ENCODE results near the gene SGPL1.

The SGPL1 gene

GRCh38 chr10:70872291-70872690 lies 56.5 kb downstream of the SGPL1 start:
- no peak for DNase-seq (ENCODE audit: low read depth in 2 of 2, low spot score in 1 of 2)

- DNase-seq (ENCODE audit: low read depth in 2 of 2, low spot score in 1 of 2) = no peak
Measured at GRCh38 chr10:70874061-70874460, 58.3 kb downstream of the SGPL1 start.

- DNase-seq (ENCODE audit: low read depth in 2 of 2, low spot score in 1 of 2) = no peak
Measured at GRCh38 chr10:70879207-70879606, 63.5 kb downstream of the SGPL1 start.

- DNase-seq (ENCODE audit: low read depth in 2 of 2, low spot score in 1 of 2) = peak; percentile 46 to 52
Measured at GRCh38 chr10:70880077-70880534, 64.4 kb downstream of the SGPL1 start.

GRCh38 chr10:70884741-70885140 lies 69.0 kb downstream of the SGPL1 start:
- DNase-seq (ENCODE audit: low read depth in 2 of 2, low spot score in 1 of 2) = no peak

- no peak for DNase-seq (ENCODE audit: low read depth in 2 of 2, low spot score in 1 of 2)
Measured at GRCh38 chr10:70885481-70885880, 69.7 kb downstream of the SGPL1 start.

- DNase-seq (ENCODE audit: low read depth in 2 of 2, low spot score in 1 of 2) = no peak
Measured at GRCh38 chr10:70885931-70886903, 70.5 kb downstream of the SGPL1 start.

GRCh38 chr10:70886921-70887665 lies 71.3 kb downstream of the SGPL1 start:
- no peak for DNase-seq (ENCODE audit: low read depth in 2 of 2, low spot score in 1 of 2)

- DNase-seq (ENCODE audit: low read depth in 2 of 2, low spot score in 1 of 2) = peak; percentile 23 to 33
Measured at GRCh38 chr10:70887804-70888800, 72.4 kb downstream of the SGPL1 start, which contains the start of gene PCBD1. Gene PCBD1, minus strand, starts transcription at chr10:70888565. Its CDS starts 32 bp downstream, at chr10:70888533.

- DNase-seq (ENCODE audit: low read depth in 2 of 2, low spot score in 1 of 2) = no peak
Measured at GRCh38 chr10:70889291-70889690, 73.5 kb downstream of the SGPL1 start.

- DNase-seq (ENCODE audit: low read depth in 2 of 2, low spot score in 1 of 2) = no peak
Measured at GRCh38 chr10:70890917-70891431, 75.2 kb downstream of the SGPL1 start.

GRCh38 chr10:70891627-70892026 lies 75.9 kb downstream of the SGPL1 start:
- DNase-seq (ENCODE audit: low read depth in 2 of 2, low spot score in 1 of 2) = no peak

- no peak for DNase-seq (ENCODE audit: low read depth in 2 of 2, low spot score in 1 of 2)
Measured at GRCh38 chr10:70892631-70893030, 76.9 kb downstream of the SGPL1 start.

- DNase-seq (ENCODE audit: low read depth in 2 of 2, low spot score in 1 of 2) = no peak
Measured at GRCh38 chr10:70893227-70894006, 77.7 kb downstream of the SGPL1 start.

GRCh38 chr10:70894416-70894815 lies 78.7 kb downstream of the SGPL1 start:
- DNase-seq (ENCODE audit: low read depth in 2 of 2, low spot score in 1 of 2) = no peak

GRCh38 chr10:70896551-70896950 lies 80.8 kb downstream of the SGPL1 start:
- DNase-seq (ENCODE audit: low read depth in 2 of 2, low spot score in 1 of 2) = no peak

- no peak for DNase-seq (ENCODE audit: low read depth in 2 of 2, low spot score in 1 of 2)
Measured at GRCh38 chr10:70898687-70899086, 82.9 kb downstream of the SGPL1 start.

- DNase-seq (ENCODE audit: low read depth in 2 of 2, low spot score in 1 of 2) = no peak
Measured at GRCh38 chr10:70899096-70899495, 83.3 kb downstream of the SGPL1 start.

- DNase-seq (ENCODE audit: low read depth in 2 of 2, low spot score in 1 of 2) = no peak
Measured at GRCh38 chr10:70901276-70901878, 85.6 kb downstream of the SGPL1 start.
